NCI-H446 treated with DMSO at 0.1 percent for 48 hours (cell line): ENCODE measurements around the gene SRSF12.
"Not testable (repeated sequence)": the region's sequence is repeated elsewhere in the genome, so short reads cannot be mapped to it uniquely, and the experiment has no call there.

ENCODE experiments used
- DNase-seq: peaks from one replicate; lab custom pipeline; 2025; lab: John Stamatoyannopoulos, UW

Gene SRSF12

GRCh38 chr6:89128256-89128671 is 10.4 kb upstream of the SRSF12 start:
- DNase-seq = not testable (repeated sequence)

- DNase-seq = peak; percentile 17
Measured at GRCh38 chr6:89122625-89123024, 4.8 kb upstream of the SRSF12 start.

GRCh38 chr6:89121934-89122333 is 4.1 kb upstream of the SRSF12 start:
- DNase-seq = no peak

GRCh38 chr6:89120371-89120770 is 2.5 kb upstream of the SRSF12 start:
- DNase-seq = no peak

DNA sequence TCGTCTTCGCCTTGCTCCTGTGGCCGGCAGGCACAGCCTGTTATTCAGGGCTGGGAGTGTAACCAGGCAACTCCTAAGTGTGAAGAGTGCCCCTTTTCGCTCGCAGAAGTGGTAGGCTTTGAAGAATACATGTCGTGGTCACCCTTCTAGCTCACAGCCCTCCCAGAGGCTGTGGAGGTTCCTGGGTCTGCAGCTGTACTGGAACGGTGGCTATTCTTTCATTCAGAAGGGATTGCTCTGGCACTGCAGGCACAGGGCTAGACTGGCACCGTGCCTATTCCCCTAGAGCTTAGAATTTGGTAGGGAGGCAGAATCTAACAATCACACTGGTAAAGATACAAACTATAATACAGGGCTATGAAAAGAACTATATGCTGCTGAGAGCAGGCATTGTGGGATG is 1.1 kb upstream of the SRSF12 start:
- no peak for DNase-seq

DNA sequence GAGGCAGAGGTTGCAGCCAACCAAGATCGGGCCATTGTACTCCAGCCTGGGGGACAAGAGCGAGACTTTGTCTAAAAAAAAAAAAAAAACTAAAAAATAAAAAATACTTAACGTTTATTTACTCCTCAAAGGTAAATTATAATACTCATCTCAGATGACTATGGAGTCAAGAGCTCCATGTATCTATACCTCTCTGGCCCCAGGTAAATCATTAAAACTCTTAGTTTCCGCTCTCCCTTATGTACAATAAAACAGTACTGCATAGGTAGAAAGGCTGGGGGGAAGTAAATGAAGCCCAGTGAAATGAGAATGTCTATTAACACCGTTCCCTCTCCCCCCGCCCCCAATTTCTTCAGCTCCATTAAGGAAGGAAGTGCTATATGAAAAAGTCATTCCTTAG is 1.2 kb downstream of the SRSF12 start:
- DNase-seq = no peak

DNA sequence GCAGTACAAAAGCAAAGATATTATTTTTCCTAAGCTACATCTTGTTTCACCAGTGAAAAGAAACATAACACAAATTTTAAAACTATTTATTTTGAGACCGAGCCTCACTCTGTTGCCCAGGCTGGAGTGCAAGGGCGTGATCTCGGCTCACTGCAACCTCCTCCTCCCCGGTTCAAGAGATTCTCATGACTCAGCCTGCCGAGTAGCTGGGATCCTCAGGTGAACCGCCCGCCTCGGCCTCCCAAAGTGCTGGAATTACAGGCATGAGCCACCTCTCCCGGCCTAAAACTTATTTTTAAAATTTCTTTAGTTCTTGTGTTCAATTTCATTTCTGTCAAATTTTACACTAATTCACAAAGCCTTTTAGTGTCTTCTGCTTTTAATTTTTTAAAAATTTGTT is 5.9 kb downstream of the SRSF12 start:
- DNase-seq = no peak

DNA sequence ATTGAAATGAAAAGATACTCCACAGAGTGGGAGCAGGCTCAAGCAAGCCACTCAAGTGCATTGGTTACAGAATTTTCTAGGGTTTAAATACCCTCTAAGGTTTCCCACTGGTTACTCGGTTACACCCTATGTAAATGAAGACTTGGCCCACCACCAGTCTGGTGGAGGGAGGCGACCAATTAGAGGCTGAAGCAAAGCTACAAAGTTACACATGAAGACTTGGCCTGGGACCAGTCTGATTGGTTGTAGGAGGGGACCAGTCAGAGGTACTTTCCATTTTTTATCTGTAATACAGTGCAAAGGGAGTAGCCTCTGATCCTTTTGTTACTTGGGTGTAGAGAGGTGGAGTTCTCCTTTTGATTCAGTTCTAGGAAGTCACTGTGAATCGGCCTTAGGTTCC is 7.6 kb downstream of the SRSF12 start:
- no peak for DNase-seq

GRCh38 chr6:89100114-89100513 is 17.8 kb downstream of the SRSF12 start:
- DNase-seq = no peak

GRCh38 chr6:89098461-89098860 is 19.4 kb downstream of the SRSF12 start:
- no peak for DNase-seq

GRCh38 chr6:89087881-89088280 is 30.0 kb downstream of the SRSF12 start:
- DNase-seq = no peak

DNA sequence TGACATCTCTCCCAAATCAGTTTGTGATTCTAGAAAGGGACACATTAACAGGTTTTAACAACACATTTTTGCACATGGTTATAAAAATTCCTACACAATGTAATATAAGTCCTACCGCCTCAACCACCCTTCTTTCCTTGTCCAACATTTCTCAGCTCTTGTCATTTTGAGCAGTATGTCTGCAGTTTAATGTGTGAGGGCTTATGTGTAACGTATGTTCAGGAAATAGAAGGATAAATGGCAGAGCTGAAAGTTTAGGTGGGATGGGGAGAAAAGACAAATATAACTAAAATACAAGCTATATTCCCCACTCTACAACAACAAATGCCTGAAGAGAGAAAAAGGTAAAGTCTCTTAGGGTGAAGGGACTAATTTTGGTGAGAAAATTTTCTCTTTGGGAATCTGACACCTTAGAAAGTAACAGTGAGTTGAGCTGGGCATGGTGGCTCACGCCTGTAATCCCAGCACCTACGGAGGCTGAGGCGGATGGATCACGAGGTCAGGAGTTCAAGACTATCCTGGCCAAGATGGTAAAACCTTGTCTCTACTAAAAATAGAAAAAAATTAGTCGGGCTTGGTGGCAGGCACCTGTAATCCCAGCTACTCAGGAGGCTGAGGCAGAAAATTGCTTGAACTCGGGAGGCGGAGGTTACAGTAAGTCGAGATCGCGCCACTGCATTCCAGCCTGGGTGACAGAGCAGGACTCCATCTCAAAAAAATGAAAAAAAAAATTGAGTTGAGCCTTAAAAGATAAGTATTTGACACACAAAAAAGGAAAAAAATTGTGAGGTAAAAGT is 32.3 kb downstream of the SRSF12 start:
- no peak for DNase-seq

GRCh38 chr6:89084954-89085353 is 32.9 kb downstream of the SRSF12 start:
- DNase-seq = no peak

- DNase-seq = no peak
Measured at GRCh38 chr6:89084542-89084941, 33.3 kb downstream of the SRSF12 start.

- DNase-seq = no peak
Measured at GRCh38 chr6:89082486-89082891, 35.4 kb downstream of the SRSF12 start.

DNA sequence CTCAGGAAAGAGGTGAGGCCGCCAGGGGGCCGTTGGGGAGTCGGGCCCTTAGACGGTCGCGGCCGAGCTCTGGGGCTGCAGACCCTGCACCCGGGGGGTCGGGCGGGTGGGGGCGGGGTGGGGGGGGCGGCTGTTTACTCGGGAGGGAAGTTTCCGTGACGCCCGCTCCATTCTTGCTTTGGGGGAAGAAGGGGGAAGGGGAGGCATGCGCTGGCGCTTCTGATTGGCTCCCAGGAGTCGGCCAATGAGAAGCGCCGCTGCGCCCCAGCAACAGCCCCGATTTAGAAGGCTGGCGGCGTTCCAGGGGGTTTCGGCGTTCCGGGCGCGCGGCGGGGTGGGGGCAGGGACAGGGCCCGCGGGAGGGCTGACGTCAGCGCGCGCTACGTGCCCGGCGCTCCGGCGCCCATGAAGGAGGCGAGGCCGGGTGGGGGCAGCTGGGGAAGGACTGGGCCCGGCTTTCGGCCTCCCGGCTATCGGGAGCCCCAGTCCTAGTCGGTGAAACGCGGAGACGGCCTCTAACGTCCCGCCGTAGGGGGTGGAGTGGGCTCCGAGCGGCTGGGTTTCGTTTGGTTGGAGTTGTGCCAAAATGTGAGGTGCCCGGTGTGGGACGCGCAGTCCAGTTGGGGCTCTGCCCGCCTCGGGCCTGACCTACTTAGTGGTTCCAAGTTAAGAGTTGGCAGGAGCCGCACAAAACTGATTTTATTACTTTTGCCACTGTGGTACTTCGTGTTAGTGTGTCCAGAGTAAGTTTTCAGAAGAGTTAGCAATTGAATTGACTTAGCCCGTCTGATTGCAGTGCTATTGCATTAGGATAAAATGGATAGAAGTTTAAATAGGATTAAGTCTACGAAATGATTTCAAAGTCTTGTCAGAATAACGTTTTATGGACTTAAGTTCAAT is 36.2 kb downstream of the SRSF12 start:
- DNase-seq = peak; percentile 88

DNA sequence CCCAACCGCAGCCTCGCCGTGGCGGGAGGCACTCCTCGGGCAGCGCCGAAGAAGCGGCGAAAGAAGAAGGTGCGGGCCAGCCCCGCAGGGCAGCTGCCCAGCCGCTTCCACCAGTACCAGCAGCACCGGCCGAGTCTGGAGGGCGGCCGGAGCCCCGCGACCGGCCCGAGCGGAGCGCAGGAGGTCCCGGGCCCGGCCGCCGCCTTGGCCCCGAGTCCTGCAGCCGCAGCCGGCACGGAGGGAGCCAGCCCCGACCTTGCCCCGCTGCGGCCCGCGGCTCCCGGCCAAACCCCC is 36.8 kb downstream of the SRSF12 start:
- DNase-seq = no peak

DNA sequence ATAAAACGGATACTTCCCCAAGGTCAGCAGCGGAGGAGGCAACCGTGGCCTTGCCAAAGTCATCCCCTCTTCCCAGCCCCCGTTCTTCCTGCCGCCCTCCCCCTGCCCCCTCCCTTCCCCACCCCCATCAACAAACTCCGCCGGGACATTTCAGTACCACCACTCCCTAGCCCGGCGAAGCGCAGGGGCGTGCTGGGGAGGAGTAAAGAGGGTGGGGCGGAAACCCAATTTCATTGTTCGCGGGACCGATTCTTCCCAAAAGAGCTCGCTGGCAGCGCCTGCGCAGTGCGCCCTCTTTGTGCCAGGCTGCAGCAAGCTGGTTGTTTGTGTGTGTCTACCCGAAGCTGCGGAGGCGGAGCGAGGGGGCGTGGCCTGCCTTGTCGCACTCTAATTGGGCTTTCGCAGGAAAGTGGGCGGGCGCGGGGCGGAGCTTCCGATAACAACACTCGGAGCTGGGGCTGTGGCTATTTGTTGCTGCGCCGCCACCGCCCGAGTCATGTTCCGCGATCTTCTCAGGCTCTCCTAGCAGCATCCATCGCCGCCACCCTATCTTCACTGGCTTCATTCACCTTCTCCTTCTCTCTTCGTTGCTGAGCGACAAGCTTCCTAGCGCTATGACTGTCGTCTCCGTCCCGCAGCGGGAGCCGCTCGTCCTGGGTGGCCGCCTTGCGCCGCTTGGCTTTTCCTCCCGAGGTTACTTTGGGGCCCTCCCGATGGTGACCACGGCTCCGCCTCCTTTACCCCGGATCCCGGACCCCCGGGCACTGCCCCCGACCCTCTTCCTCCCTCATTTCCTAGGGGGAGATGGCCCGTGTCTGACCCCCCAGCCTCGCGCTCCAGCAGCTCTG is 37.4 kb downstream of the SRSF12 start, which contains the start of gene PNRC1:
Gene PNRC1 (plus strand): TSS at position 471 of the 848 bp plus-strand sequence. CDS start 144 bp downstream, at position 615.
- DNase-seq = peak; percentile 95

- DNase-seq = no peak
Measured at GRCh38 chr6:89079511-89080234, 38.2 kb downstream of the SRSF12 start.

DNA sequence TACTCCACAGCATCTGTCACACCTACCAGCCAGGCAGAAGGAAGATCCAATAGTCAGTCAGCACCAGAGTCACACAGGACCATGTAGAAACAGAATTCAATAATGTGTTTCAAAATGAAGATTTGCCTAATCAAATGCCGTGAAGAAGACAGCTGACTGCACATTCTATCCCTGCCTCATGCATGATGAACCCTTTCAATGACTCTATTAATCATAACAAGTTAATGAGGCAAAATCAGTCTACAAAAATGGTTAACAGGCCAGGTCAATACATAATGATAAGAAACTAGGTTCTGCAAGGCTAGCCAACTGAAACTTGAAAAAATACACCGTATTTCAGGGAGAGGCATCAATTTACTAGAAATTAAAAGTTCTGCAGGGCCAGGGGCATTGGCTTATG is 44.0 kb downstream of the SRSF12 start:
- no peak for DNase-seq

- no peak for DNase-seq
Measured at GRCh38 chr6:89073014-89073620, 44.8 kb downstream of the SRSF12 start.
